ENCODE measurements around the gene GLI1.
A peak's percentile ranks its signal among the peaks of the same experiment; 100 is the strongest.

Gene GLI1

DNA sequence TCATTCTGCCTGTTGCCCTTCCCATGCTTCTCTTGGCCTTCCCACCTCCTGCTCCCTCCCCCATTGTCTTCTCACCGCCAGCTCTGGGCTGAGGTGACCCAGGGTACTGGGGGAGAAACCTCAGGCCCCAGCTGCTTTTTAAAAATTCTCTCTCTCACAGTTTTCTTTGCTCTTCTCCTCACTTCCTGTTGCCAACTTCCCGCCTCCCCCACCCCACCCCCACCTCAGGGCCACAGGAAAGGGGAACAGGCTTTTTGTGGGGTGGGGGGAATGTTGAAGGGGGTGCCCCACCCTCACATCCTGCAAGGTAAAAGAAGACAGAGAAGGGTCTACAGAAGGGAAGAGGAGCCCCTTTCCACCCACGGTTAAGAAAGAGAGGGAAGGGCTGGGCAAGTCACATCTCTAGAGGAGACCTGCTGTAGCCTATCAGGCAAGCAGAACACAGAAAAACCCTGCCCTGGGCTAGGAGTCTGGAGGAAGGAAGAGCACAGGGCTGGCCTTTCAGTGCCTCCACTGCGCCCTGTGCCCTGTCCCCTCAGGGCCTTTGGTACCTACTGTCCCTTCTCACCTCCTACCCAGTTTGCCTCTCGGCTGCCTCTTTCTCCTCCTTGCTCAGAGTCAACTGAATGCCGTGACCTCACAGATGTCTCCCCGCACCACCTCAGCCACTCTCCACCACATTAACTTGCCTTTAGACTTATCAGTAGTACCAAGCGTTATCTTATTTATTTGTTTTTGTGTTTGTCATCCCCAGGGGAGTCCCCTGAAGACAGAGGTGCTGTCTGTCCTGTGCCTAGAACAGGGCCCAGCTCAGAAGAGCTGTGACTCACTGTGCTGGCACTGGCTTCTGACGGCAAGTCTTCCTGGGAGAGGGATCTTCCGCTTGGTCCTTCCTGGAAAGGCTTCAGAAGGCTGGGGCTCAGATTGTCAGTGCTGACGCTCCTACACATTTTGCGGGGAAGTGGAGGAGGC, 18.4 kb downstream of the GLI1 start:
- Histone ChIP-seq H3K27me3 (ENCODE audit: control insufficient read depth, insufficient read depth, low read length) (peaks cover 63% of the 10 kb centered on the region), H3K36me3 (ENCODE audit: control insufficient read depth, insufficient read depth, low read length) (no peaks in the 10 kb centered on the region), H3K4me1 (ENCODE audit: control insufficient read depth, insufficient read depth, low read length) (peaks cover 26% of the 10 kb centered on the region), H3K9me3 (ENCODE audit: control insufficient read depth, insufficient read depth, low read depth, low read length) (no peaks in the 10 kb centered on the region), H3K4me3 (ENCODE audit: low read depth, low read length) (no peak overlapping the region), H3K9ac (ENCODE audit: low read length) (no peak overlapping the region), H3K27ac (ENCODE audit: low read depth, low read length) (no peak overlapping the region)

DNA sequence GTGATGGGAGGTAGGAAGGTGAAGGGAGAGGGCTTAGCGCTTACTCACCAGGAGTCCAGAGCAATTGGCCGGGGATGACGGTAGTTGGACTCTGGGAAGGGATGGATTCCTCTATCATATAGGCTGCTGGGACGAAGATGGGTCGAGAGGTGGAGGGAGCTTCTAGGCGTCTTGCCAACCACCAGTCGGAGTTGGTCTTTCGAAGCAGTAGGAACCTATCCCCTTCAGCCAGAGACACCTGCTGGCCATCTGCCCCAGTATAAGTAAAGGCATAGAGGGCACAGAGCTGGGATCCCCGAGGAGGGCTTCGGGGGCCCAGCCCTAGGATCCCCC, 19.4 kb downstream of the GLI1 start:
- Histone ChIP-seq H3K9me3 (ENCODE audit: control insufficient read depth, insufficient read depth, low read depth, low read length) (no peaks in the 10 kb centered on the region), H3K9ac (ENCODE audit: low read length) (no peak overlapping the region), H3K27me3 (ENCODE audit: control insufficient read depth, insufficient read depth, low read length) (peaks cover 54% of the 10 kb centered on the region), H3K4me3 (ENCODE audit: low read depth, low read length) (no peak overlapping the region), H3K36me3 (ENCODE audit: control insufficient read depth, insufficient read depth, low read length) (no peaks in the 10 kb centered on the region), H3K27ac (ENCODE audit: low read depth, low read length) (no peak overlapping the region), H3K4me1 (ENCODE audit: control insufficient read depth, insufficient read depth, low read length) (peaks cover 31% of the 10 kb centered on the region)

DNA sequence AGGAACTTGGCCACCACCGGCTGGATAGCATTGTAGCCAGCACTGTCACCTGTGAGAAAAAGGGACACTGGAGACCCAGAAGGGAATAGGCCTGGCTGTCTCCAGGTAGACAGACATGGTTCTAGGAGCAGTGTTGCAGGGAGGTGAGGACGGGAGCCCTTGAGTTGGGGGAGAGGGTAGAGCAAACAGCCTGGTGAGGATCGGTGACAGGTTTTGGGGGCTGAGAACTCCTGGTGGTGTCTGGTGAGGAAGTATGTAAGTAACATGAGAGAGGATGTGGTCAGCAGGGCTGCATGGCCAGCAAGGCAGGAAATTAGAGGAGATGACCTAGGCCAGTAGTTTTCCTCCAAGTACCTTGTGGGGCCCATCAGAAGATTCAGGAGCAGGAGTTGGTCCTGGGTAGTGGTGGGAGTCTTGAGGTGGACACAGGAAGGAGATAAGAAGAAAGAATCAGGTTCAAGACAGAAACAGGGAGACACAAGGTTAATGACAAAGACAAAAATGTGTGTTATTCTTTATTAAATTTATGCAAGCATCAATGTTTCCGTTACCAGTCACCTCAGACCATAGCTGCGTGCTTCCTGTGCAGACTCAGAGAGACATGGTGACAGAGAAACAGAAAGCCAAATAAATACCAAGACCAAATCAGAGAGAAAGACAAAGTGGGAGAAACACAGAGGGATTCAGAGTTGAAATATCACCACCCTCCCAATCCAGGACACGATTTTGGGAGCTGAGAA, 20.0 kb downstream of the GLI1 start, which contains the start of gene ARHGAP9:
Gene ARHGAP9, minus strand, starts transcription at position 491 of the 740 bp plus-strand sequence. Its CDS starts 460 bp downstream, at position 31.
- Histone ChIP-seq H3K9me3 (ENCODE audit: control insufficient read depth, insufficient read depth, low read depth, low read length) (no peaks in the 10 kb centered on the region), H3K4me3 (ENCODE audit: low read depth, low read length) (no peak within 1 kb of the TSS), H3K9ac (ENCODE audit: low read length) (no peak within 1 kb of the TSS), H3K27me3 (ENCODE audit: control insufficient read depth, insufficient read depth, low read length) (peaks cover 49% of the 10 kb centered on the region), H3K36me3 (ENCODE audit: control insufficient read depth, insufficient read depth, low read length) (no peaks in the 10 kb centered on the region), H3K4me1 (ENCODE audit: control insufficient read depth, insufficient read depth, low read length) (peaks cover 31% of the 10 kb centered on the region), H3K27ac (ENCODE audit: low read depth, low read length) (no peak within 1 kb of the TSS)

DNA sequence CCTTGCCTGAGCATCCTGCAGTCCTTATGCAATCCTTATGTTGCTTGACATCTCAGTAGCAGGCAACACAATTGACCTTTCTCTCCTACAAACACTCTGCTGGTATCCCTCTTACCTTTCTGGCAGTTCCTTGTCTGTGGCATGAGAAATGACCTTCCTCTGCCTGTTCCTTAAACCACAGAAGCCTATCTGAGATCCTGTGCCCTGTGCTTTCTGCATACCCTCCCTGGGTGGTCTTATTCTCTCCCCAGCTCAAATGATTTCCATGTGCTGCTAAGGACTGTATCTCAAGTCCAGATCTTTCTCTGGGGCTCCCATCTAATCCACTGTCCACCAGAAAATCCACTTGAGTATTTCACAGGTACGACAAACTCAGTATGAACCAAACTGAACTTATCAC, 22.1 kb downstream of the GLI1 start:
- Histone ChIP-seq H3K9ac (ENCODE audit: low read length) (no peak overlapping the region), H3K4me3 (ENCODE audit: low read depth, low read length) (no peak overlapping the region), H3K36me3 (ENCODE audit: control insufficient read depth, insufficient read depth, low read length) (no peaks in the 10 kb centered on the region), H3K27me3 (ENCODE audit: control insufficient read depth, insufficient read depth, low read length) (peaks cover 28% of the 10 kb centered on the region), H3K27ac (ENCODE audit: low read depth, low read length) (no peak overlapping the region), H3K4me1 (ENCODE audit: control insufficient read depth, insufficient read depth, low read length) (peaks cover 22% of the 10 kb centered on the region), H3K9me3 (ENCODE audit: control insufficient read depth, insufficient read depth, low read depth, low read length) (no peaks in the 10 kb centered on the region)

DNA sequence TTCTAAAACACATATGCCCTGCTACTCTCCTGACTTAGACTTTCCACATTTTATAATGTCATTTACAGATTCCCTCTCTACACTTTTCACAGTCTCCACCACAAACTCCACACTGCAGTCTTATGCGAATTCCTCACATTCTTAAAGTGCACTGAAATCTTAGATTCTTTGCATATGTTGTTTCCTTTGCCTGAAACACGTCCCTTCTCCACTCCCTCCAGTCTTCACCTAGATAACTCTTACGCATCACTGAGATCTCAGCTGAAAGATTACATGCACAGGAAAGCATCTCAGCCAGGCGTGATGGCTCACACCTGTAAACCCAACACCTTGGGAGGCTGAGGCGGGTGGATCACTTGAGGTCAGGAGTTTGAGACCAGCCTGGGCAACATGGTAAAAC, 23.9 kb downstream of the GLI1 start:
- Histone ChIP-seq H3K9ac (ENCODE audit: low read length) (no peak overlapping the region), H3K27me3 (ENCODE audit: control insufficient read depth, insufficient read depth, low read length) (peaks cover 13% of the 10 kb centered on the region; the same call in 1 of the 2 replicates), H3K9me3 (ENCODE audit: control insufficient read depth, insufficient read depth, low read depth, low read length) (no peaks in the 10 kb centered on the region), H3K36me3 (ENCODE audit: control insufficient read depth, insufficient read depth, low read length) (no peaks in the 10 kb centered on the region; the same call in 1 of the 2 replicates), H3K4me3 (ENCODE audit: low read depth, low read length) (no peak overlapping the region), H3K27ac (ENCODE audit: low read depth, low read length) (no peak overlapping the region), H3K4me1 (ENCODE audit: control insufficient read depth, insufficient read depth, low read length) (peaks cover 9% of the 10 kb centered on the region; the same call in 1 of the 2 replicates)

DNA sequence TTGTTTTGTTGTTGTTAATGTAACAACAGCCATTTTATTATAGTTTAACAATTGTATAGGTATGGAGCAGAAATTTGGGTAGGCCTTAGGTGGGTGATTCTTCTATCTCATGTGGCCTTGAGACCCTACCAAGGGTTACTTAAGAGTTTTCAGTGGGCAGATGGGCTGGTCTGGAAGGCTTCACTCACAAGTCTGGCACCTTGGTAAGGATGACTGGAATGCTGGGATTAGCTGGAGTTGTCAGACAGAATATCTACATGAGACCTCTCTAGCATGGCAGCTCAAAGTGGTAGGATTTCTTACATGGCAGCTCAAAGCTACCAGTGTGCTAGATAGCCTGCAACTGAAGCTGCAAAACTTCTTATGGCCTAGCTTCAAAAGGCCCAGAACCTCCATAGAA, 26.1 kb downstream of the GLI1 start:
- Histone ChIP-seq H3K36me3 (ENCODE audit: control insufficient read depth, insufficient read depth, low read length) (peaks cover 20% of the 10 kb centered on the region), H3K4me3 (ENCODE audit: low read depth, low read length) (no peak overlapping the region), H3K27me3 (ENCODE audit: control insufficient read depth, insufficient read depth, low read length) (0 out of 2 replicates have a peak, but pooled peaks cover 4% of the 10 kb centered on the region), H3K27ac (ENCODE audit: low read depth, low read length) (no peak overlapping the region), H3K9ac (ENCODE audit: low read length) (no peak overlapping the region), H3K4me1 (ENCODE audit: control insufficient read depth, insufficient read depth, low read length) (peaks cover 13% of the 10 kb centered on the region; the same call in 1 of the 2 replicates), H3K9me3 (ENCODE audit: control insufficient read depth, insufficient read depth, low read depth, low read length) (no peaks in the 10 kb centered on the region)

DNA sequence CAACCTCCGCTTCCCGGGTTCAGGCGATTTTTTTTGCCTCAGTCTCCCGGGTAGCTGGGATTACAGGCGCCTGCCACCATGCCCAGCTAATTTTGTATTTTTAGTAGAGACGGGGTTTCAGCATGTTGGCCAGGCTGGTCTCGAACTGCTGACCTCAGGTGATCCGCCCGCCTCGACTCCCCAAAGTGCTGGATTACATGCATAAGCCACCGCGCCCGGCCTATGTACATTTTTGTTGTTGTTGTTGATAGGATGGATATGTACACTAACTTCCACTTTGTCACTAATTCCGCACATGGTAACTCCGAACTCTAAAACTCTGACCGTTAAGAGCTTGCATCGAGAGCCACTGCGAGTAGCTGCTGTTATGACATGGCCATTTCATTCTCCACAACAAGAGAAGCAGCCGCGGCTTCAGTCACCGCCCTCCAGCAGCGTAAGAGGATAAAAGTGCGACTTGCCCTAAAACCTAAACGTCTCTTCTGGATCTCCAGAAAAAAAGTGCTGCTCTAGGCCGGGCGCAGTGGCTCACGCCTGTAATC, 27.5 kb downstream of the GLI1 start:
- Histone ChIP-seq H3K27me3 (ENCODE audit: control insufficient read depth, insufficient read depth, low read length) (no peaks in the 10 kb centered on the region), H3K4me1 (ENCODE audit: control insufficient read depth, insufficient read depth, low read length) (peaks cover 10% of the 10 kb centered on the region; the same call in 1 of the 2 replicates), H3K4me3 (ENCODE audit: low read depth, low read length) (0 out of 2 replicates have a peak overlapping the region, but pooled peaks have one; percentile 5), H3K27ac (ENCODE audit: low read depth, low read length) (no peak overlapping the region), H3K9me3 (ENCODE audit: control insufficient read depth, insufficient read depth, low read depth, low read length) (no peaks in the 10 kb centered on the region), H3K9ac (ENCODE audit: low read length) (peak overlapping the region; percentile 8), H3K36me3 (ENCODE audit: control insufficient read depth, insufficient read depth, low read length) (peaks cover 33% of the 10 kb centered on the region)

DNA sequence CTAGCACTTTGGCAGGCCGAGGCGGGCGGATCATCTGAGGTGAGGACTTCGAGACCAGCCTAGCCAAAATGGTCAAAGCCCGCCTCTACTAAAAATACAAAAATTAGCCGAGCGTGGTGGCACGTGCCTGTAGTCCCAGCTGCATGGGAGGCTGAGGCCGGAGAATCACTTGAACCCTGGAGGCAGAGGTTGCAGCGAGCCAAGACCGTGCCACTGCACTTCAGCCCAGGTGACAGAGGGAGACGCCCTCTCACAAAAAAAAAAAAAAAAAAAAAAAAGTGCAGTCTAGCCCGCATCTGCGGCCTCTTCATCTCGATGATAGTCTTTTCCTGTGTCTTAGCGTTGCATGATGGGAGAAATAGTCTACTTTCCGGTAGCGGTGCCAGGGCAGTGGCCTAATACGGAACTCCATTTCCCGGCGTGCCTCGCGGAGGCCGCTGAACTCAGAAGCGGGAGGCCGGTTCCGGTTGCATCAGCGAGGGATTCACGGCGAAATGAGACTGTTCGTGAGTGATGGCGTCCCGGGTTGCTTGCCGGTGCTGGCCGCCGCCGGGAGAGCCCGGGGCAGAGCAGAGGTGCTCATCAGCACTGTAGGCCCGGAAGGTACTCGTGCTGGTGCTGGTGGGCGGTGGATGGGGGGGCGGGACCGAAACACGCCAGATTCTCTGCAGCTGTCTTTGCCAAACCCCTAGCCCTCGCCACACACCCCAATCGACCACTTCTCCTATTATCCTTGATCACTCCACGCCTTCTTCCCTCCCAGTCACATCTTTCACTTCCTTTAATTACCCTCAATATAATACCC, 28.2 kb downstream of the GLI1 start, which contains the start of gene MARS1:
Gene MARS1, plus strand, starts transcription at position 472 of the 805 bp plus-strand sequence. Its CDS starts 23 bp downstream, at position 495.
- H3K9ac ChIP-seq (ENCODE audit: low read length) = peak within 1 kb of the TSS; percentile 95
- peak within 1 kb of the TSS; percentile 87 for H3K27ac ChIP-seq (ENCODE audit: low read depth, low read length)
- H3K36me3 ChIP-seq (ENCODE audit: control insufficient read depth, insufficient read depth, low read length) = peaks cover 39% of the 10 kb centered on the region
- no peaks in the 10 kb centered on the region for H3K27me3 ChIP-seq (ENCODE audit: control insufficient read depth, insufficient read depth, low read length)
- H3K9me3 ChIP-seq (ENCODE audit: control insufficient read depth, insufficient read depth, low read depth, low read length) = no peaks in the 10 kb centered on the region
- peaks cover 10% of the 10 kb centered on the region; the same call in 1 of the 2 replicates for H3K4me1 ChIP-seq (ENCODE audit: control insufficient read depth, insufficient read depth, low read length)
- peak within 1 kb of the TSS; percentile 90 for H3K4me3 ChIP-seq (ENCODE audit: low read depth, low read length)

DNA sequence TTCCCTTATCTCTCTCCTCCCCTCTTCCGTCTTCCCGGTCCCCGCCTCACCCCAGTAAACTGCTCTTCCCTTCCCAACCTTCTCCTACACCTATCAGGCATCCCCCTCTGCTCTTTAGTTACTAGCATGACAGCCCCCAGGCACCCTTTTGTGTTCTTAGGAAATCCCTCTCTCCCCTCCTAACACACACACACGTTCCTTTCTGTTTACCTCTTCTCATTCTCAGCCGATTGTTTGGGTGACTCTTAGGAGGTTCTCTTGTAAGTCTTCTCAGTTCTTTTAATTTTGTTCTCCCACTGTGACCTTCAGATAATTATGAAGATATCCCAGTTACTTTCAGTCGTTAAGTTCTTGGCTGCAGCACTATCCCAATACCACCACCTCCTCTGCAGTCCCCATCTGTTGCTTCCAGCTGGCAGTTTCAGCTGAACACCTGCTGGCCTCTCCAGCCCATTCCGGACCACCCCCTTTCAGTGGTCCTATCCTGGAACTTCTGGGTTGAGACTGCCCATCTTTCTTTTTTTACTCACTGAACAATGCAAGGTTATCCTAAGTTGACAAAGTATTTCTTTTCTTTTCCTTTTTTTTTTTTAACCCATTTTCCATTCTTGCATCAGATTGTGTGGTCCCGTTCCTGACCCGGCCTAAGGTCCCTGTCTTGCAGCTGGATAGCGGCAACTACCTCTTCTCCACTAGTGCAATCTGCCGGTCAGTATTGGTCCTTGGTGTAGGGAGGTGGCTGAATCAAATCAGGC, 29.0 kb downstream of the GLI1 start:
- H3K9me3 ChIP-seq (ENCODE audit: control insufficient read depth, insufficient read depth, low read depth, low read length) = no peaks in the 10 kb centered on the region

More for the DNA sequence above, 29.0 kb downstream of the GLI1 start:
- H3K36me3 ChIP-seq (ENCODE audit: control insufficient read depth, insufficient read depth, low read length) = peaks cover 42% of the 10 kb centered on the region
- H3K27me3 ChIP-seq (ENCODE audit: control insufficient read depth, insufficient read depth, low read length) = no peaks in the 10 kb centered on the region
- peak overlapping the region; percentile 90 for H3K4me3 ChIP-seq (ENCODE audit: low read depth, low read length)
- peak overlapping the region; percentile 95 for H3K9ac ChIP-seq (ENCODE audit: low read length)
- peaks cover 5% of the 10 kb centered on the region; the same call in 1 of the 2 replicates for H3K4me1 ChIP-seq (ENCODE audit: control insufficient read depth, insufficient read depth, low read length)
- H3K27ac ChIP-seq (ENCODE audit: low read depth, low read length) = peak overlapping the region; percentile 87
